K562 (cell line): ENCODE results near the gene CD47. TPM values are rescaled to one million over a fixed set of nuclear protein-coding genes. Genes with fewer than 3 reads are reported as not detected.

Source experiments
- ATAC-seq: fragments of 200-7000 bp; cut with Tn5 transposase; 3 replicates; pipeline ENCODE4 v1.9.1; 2020; ENCODE audit warnings: moderate library complexity
- BruUV-seq: library from RNA; stranded (reverse); fragments of 400-500 nt; replicated peaks from 2 replicates; lab custom pipeline; 2021; lab: Mats Ljungman, UMichigan
- CTCF ChIA-PET: fragments of 300-600 bp; formaldehyde crosslinking; extraction: SDS; loops from one replicate; lab custom pipeline; 2021; ENCODE audit warnings: low intra/inter-chr PET ratio; lab: Yijun Ruan, JAX
- POLR2A ChIA-PET: fragments of 300-600, 350-650 bp; sonication (Branson Sonifier 250); formaldehyde crosslinking; extraction: SDS; loops from one replicate; lab custom pipeline; 2021; ENCODE audit warnings: antibody characterized with exemption, inconsistent platforms; lab: Yijun Ruan, JAX
- DNase-seq, 4 experiments: peaks; one replicate each; pipeline versions ENCODE4 v3.0.0 to v3.0.0-alpha.2; 2011 to 2018; ENCODE audit warnings: low spot score in 3 of 4, mixed read lengths in 3 of 4; ENCODE audit errors: extremely low read depth in 1 of 4
- FAIRE-seq: peaks from 2 replicates; lab custom pipeline; 2011; peaks lifted over from hg19 to GRCh38; lab: Jason Lieb, UNC
- H2AFZ ChIP-seq: 2 replicates; pipeline ENCODE4 v1.6.0; 2011; ENCODE audit warnings: low read depth, low read length, control low read depth, inconsistent platforms
- H3K27ac ChIP-seq: fragments of 200-600 bp; 3 replicates; pipeline ENCODE4 v1.8.0; 2011; ENCODE audit warnings: low read depth, mild to moderate bottlenecking, control low read depth, inconsistent platforms, low read length, moderate library complexity, mixed read lengths; ENCODE audit errors: extremely low read depth
- H3K27me3 ChIP-seq, 2 experiments: fragments of 300-600 bp in 1 of 2; 2 replicates in 1 of 2; 3 replicates in 1 of 2; pipeline versions ENCODE4 v1.6.0 to v1.8.0; 2011; ENCODE audit warnings: inconsistent platforms in 2 of 2, low read length in 2 of 2, mild to moderate bottlenecking in 1 of 2, mixed read lengths in 1 of 2, moderate library complexity in 1 of 2; ENCODE audit not compliant: control insufficient read depth in 2 of 2, insufficient read depth in 2 of 2
- H3K36me3 ChIP-seq: fragments of 300-600 bp; 3 replicates; pipeline ENCODE4 v1.8.0; 2011; ENCODE audit warnings: mild to moderate bottlenecking, low read length, inconsistent platforms; ENCODE audit not compliant: control insufficient read depth, insufficient read depth
- H3K4me1 ChIP-seq, 2 experiments: fragments of 200-600 bp in 1 of 2; replicated peaks in 1 of 2; 2 replicates in 1 of 2; 3 replicates in 1 of 2; pipeline versions ENCODE4 v1.5.1 to v1.8.0; 2011; ENCODE audit warnings: inconsistent platforms in 2 of 2, low read length in 2 of 2, mild to moderate bottlenecking in 1 of 2, mixed read lengths in 1 of 2, moderate library complexity in 1 of 2; ENCODE audit not compliant: control insufficient read depth in 2 of 2, insufficient read depth in 2 of 2
- H3K4me2 ChIP-seq: 2 replicates; pipeline ENCODE4 v1.6.1; 2011; ENCODE audit warnings: low read length, control low read depth, inconsistent platforms, mixed read lengths; ENCODE audit not compliant: insufficient read depth
- H3K4me3 ChIP-seq: fragments of 200-600 bp; sonication (generic), shearing (Covaris generic); 2 replicates; pipeline ENCODE4 v1.5.1; 2016; ENCODE audit warnings: control low read depth, inconsistent platforms
- H3K79me2 ChIP-seq: fragments of 200-600 bp; 3 replicates; pipeline ENCODE4 v1.8.0; 2011; ENCODE audit warnings: low read length, inconsistent platforms; ENCODE audit not compliant: control insufficient read depth, insufficient read depth
- H3K9ac ChIP-seq, 2 experiments: 2 replicates each; pipeline versions ENCODE4 v1.6.0 to v1.6.1; 2011; ENCODE audit warnings: low read depth in 2 of 2, low read length in 2 of 2, control low read depth in 1 of 2, inconsistent platforms in 1 of 2, mild to moderate bottlenecking in 1 of 2, mixed read lengths in 1 of 2; ENCODE audit not compliant: insufficient read depth in 1 of 2
- H3K9me1 ChIP-seq: one replicate; pipeline ENCODE4 v1.6.0; 2011; ENCODE audit warnings: inconsistent platforms, mild to moderate bottlenecking, low read length, moderate library complexity; ENCODE audit not compliant: control insufficient read depth, insufficient read depth
- H3K9me3 ChIP-seq: replicated peaks from 2 replicates; pipeline ENCODE4 v1.5.1; 2011; ENCODE audit warnings: low read depth, low read length, inconsistent platforms; ENCODE audit not compliant: control insufficient read depth, insufficient read depth
- H4K20me1 ChIP-seq: replicated peaks from 2 replicates; pipeline ENCODE4 v1.6.1; 2011; ENCODE audit warnings: low read length, inconsistent platforms, mixed read lengths; ENCODE audit not compliant: control insufficient read depth, insufficient read depth
- ARNT ChIP-seq, 2 experiments: fragments of 450-650 bp; IDR thresholded peaks; 2 replicates each; pipeline ENCODE4 v1.6.1; 2016; ENCODE audit warnings: mild to moderate bottlenecking in 1 of 2
- E2F4 ChIP-seq: sonication (generic); formaldehyde crosslinking; IDR thresholded peaks from 2 replicates; pipeline ENCODE4 v1.8.0; 2022; ENCODE audit warnings: mild to moderate bottlenecking, low read depth, missing genetic modification reagents
- KLF6 ChIP-seq: fragments of 250-450 bp; sonication (Bioruptor Pico); IDR thresholded peaks from 2 replicates; pipeline ENCODE4 v1.4.0; 2020; ENCODE audit warnings: mild to moderate bottlenecking, moderate library complexity, borderline replicate concordance
- RBM39 ChIP-seq: fragments of 200-400 bp; formaldehyde crosslinking; optimal IDR thresholded peaks from 2 replicates; pipeline ENCODE3; 2018; ENCODE audit warnings: low read depth, low read length
- TAF9B ChIP-seq: fragments of 450-650 bp; IDR thresholded peaks from 2 replicates; pipeline ENCODE4 v1.6.1; 2018; ENCODE audit warnings: mild to moderate bottlenecking; ENCODE audit not compliant: partially characterized antibody
- ZNF232 ChIP-seq: sonication (generic); formaldehyde crosslinking; IDR thresholded peaks from 2 replicates; pipeline ENCODE4 v1.8.0; 2022; ENCODE audit warnings: mild to moderate bottlenecking, missing genetic modification reagents
- WGBS: fragments of 100-300 bp; shearing (Covaris generic); methylation state at CpG from one replicate; pipeline ENCODE4 v1.1.6; 2016; ENCODE audit warnings: low coverage, mixed read lengths; ENCODE audit not compliant: insufficient coverage; ENCODE audit errors: missing lambda C conversion rate; 5-methylcytosine and 5-hydroxymethylcytosine counted together
- in situ Hi-C: fragments of 300-500 bp; cut with MboI; formaldehyde crosslinking; loops from 4 replicates; pipeline ENCODE4 v1.15.0; 2018; ENCODE audit warnings: inconsistent platforms, mixed read lengths
- intact Hi-C: fragments of 100-400 bp; cut with micrococcal nuclease; formaldehyde crosslinking; loops from 2 replicates; pipeline ENCODE4 v1.14.2; 2022
- polyA plus RNA-seq, 8 experiments: library from polyadenylated mRNA; depleted of rRNA in 4 of 8; stranded (reverse) in 5 of 8; unstranded in 3 of 8; fragments of >200 nt; fragmentation: Nextera tagmentation in 2 of 8; fragmentation: Illumina TruSeq in 1 of 8; extraction: Ambion mirVana in 2 of 8; extraction: Trizol in 1 of 8; gene quantifications; 2 replicates each; pipeline versions ENCODE4 v1.2.1 to v1.2.3, GENCODE V29; 2011 to 2014; ENCODE audit warnings: inconsistent platforms in 1 of 8, missing spikeins in 1 of 8
- total RNA-seq, 7 experiments: library from RNA; depleted of rRNA in 6 of 7; stranded (reverse); fragments of >200 nt in 6 of 7; fragmentation: Illumina TruSeq in 2 of 7; extraction: Trizol in 2 of 7; gene quantifications; 2 replicates each; pipeline versions ENCODE4 v1.2.1 to v1.2.3, GENCODE V29; 2011 to 2021; ENCODE audit warnings: low replicate concordance in 1 of 7
- TF ChIP-seq, protein P1 (sequence below): fragments of 450-650 bp; formaldehyde crosslinking; IDR thresholded peaks from 2 replicates; pipeline ENCODE4 v1.4.0; 2020; ENCODE audit warnings: mild to moderate bottlenecking, moderate library complexity

Gene CD47
- total and polyA plus RNA-seq, 9 of the 15 experiments (the other 6 are each of a cell fraction or from before 2014, with no cell fraction given): 10.2 to 62.6 (median 36.3) TPM

DNA sequence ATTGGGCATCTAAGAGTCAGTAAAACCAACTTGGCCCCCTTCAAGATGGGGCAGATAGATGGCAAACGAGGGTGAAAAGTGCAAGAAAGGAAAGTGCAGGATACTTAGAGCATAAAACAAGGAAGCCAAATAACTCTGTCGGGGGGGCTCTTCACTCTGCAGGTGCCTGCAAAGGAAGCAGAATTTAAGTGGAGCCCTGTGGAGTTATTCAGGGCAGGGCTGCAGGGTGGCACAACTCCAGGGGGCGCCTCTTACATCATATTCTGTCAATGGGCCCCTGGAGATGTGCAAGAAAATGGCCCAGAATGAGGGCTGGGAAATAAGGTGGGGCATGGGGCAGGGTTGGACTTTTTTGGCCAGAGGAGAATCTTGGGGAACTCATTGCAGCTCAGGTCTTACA lies 69.7 kb downstream of the CD47 start:
- Histone ChIP-seq H3K27me3 (peaks cover 0 to 11% of the 10 kb centered on the region in 2 experiments; a peak in 3 of 5 replicates), H3K79me2 (no peaks in the 10 kb centered on the region), H3K4me2 (no peak overlapping the region), H3K9me1 (no peaks in the 10 kb centered on the region), H3K4me3 (no peak overlapping the region), H3K9me3 (no peaks in the 10 kb centered on the region), H3K9ac (no peak overlapping the region), H3K27ac (no peak overlapping the region), H3K4me1 (no peaks in the 10 kb centered on the region; a peak in 1 of 5 replicates), H4K20me1 (no peaks in the 10 kb centered on the region), H2AFZ (no peak overlapping the region), H3K36me3 (no peaks in the 10 kb centered on the region)
- TF ChIP-seq KLF6 (CRISPR knock-in tag) (no peak), TAF9B (no peak), E2F4 (no peak), ZNF232 (CRISPR knock-in tag) (no peak), RBM39 (no peak), ARNT (IDR thresholded peaks at IDR 0.05) (no peak)
- TF ChIP-seq, protein P1, sequence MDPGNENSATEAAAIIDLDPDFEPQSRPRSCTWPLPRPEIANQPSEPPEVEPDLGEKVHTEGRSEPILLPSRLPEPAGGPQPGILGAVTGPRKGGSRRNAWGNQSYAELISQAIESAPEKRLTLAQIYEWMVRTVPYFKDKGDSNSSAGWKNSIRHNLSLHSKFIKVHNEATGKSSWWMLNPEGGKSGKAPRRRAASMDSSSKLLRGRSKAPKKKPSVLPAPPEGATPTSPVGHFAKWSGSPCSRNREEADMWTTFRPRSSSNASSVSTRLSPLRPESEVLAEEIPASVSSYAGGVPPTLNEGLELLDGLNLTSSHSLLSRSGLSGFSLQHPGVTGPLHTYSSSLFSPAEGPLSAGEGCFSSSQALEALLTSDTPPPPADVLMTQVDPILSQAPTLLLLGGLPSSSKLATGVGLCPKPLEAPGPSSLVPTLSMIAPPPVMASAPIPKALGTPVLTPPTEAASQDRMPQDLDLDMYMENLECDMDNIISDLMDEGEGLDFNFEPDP (CRISPR knock-in tag): no peak
- no peak for DNase-seq
- in situ Hi-C loops (no loop called here), intact Hi-C loops (no loop called here)
- CTCF ChIA-PET: no interaction called here
- WGBS: 0% methylated on average over 3 of the region's 3 CpGs
- POLR2A ChIA-PET: no interaction called here
- no peak for ATAC-seq
- no peak for FAIRE-seq
- no TSS peak for BruUV-seq
